Endothelial cell of umbilical vein (primary cell): ENCODE measurements around the gene TSPAN5.

Source experiments
- EZH2 ChIP-seq: IDR thresholded peaks from 2 replicates; pipeline ENCODE4 v1.6.1; 2012; ENCODE audit warnings: borderline replicate concordance, low read depth, mild to moderate bottlenecking, moderate library complexity, low read length, inconsistent platforms; ENCODE audit not compliant: severe bottlenecking
- POLR2A ChIP-seq: IDR thresholded peaks from 2 replicates; pipeline ENCODE4 v1.6.1; 2012; ENCODE audit warnings: low read depth, mild to moderate bottlenecking, control low read depth, low read length
- POLR2AphosphoS5 ChIP-seq: IDR thresholded peaks from 2 replicates; pipeline ENCODE4 v1.6.1; 2012; ENCODE audit warnings: low read depth, mild to moderate bottlenecking, control low read depth, low read length, moderate library complexity; ENCODE audit not compliant: insufficient read depth
- TF ChIP-seq, protein P1 (sequence below), 2 donors: IDR thresholded peaks; 1 replicate in 1 of 2; 2 replicates in 1 of 2; pipeline ENCODE4 v1.5.1; 2011; ENCODE audit warnings: low read length in 2 of 2, mild to moderate bottlenecking in 2 of 2, moderate library complexity in 2 of 2, control low read depth in 1 of 2, inconsistent platforms in 1 of 2, low read depth in 1 of 2; ENCODE audit not compliant: insufficient read depth in 1 of 2; ENCODE audit errors: extremely low read depth in 1 of 2

DNA sequence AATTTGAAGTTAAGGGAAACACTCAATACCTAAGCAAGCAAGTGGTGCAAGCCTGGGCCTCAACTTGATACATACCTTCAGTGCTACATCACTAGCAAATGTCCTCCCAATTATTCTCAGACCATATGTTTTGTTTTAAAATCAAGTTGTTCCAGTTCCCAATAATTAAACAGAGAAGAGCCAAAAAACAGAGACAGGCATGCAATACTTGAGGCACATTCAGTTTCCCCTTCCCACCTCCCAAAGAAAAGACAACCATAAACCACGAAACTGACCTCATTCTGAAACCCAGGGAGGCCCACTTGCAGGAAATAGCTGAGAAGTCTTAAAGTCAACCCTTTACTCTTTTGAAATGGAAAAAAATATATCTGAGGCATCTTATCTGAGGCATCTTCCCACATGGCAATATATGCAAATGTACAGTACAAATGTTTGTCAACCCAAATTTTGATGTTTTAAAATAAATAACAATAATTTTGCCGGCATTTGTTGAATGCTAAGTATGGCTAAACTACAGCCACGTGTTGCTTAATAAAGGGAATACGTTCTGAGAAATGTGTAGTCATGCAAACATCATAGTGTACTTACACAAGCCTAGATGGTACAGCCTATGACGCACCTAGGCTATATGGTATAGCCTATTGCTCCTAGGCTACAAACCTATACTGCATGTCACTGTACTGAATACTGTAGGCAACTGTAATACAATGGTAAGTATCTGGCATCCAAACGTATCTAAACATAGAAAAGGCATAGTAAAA is 147.5 kb downstream of the TSPAN5 start:
- TF ChIP-seq, protein P1, sequence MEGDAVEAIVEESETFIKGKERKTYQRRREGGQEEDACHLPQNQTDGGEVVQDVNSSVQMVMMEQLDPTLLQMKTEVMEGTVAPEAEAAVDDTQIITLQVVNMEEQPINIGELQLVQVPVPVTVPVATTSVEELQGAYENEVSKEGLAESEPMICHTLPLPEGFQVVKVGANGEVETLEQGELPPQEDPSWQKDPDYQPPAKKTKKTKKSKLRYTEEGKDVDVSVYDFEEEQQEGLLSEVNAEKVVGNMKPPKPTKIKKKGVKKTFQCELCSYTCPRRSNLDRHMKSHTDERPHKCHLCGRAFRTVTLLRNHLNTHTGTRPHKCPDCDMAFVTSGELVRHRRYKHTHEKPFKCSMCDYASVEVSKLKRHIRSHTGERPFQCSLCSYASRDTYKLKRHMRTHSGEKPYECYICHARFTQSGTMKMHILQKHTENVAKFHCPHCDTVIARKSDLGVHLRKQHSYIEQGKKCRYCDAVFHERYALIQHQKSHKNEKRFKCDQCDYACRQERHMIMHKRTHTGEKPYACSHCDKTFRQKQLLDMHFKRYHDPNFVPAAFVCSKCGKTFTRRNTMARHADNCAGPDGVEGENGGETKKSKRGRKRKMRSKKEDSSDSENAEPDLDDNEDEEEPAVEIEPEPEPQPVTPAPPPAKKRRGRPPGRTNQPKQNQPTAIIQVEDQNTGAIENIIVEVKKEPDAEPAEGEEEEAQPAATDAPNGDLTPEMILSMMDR (IDR thresholded peaks at IDR 0.05; ENCODE audit: extremely low read depth in 1 of 2, insufficient read depth in 1 of 2, low read depth in 1 of 2, low read length in 2 of 2), result no peak
- no peak for TF ChIP-seq EZH2
- no peak for TF ChIP-seq POLR2A
- TF ChIP-seq POLR2AphosphoS5, result no peak
